GM12892 (cell line): Measurements from ENCODE around the gene PARP8.

ENCODE experiments used
- POLR2A ChIP-seq: IDR thresholded peaks from 2 replicates; pipeline ENCODE4 v1.6.1; 2011; ENCODE audit warnings: low read depth, low read length, control low read depth
- POLR2AphosphoS5 ChIP-seq: IDR thresholded peaks from 2 replicates; pipeline ENCODE4 v1.6.1; 2011; ENCODE audit warnings: low read depth, low read length, control low read depth

- no peak for TF ChIP-seq POLR2A
- TF ChIP-seq POLR2AphosphoS5 = no peak
These were observed 49.7 kb downstream of the PARP8 start for GRCh38 chr5:50716134-50716533.
